Ramos (cell line): ENCODE results near the gene FOXL2NB.

Experiments used
- in situ Hi-C: fragments of 300-500 bp; cut with MboI; formaldehyde crosslinking; loops from one replicate; pipeline ENCODE4 v1.14.3; 2022; ENCODE audit warnings: low sequenced_read_pairs; ENCODE audit not compliant: unreplicated experiment

The FOXL2NB gene

GRCh38 chr3:138943724-138944653 lies 3.0 kb upstream of the FOXL2NB start:
- in situ Hi-C loops, result no loop called here

- in situ Hi-C loops, result no loop called here
Observed at GRCh38 chr3:138944654-138944928, 2.4 kb upstream of the FOXL2NB start.

- in situ Hi-C loops, result no loop called here
Observed at GRCh38 chr3:138944929-138945708, 1.9 kb upstream of the FOXL2NB start.

- in situ Hi-C loops, result no loop called here
Observed at GRCh38 chr3:138945709-138946662, 1.0 kb upstream of the FOXL2NB start.

GRCh38 chr3:138947495-138948121 lies 591 bp downstream of the FOXL2NB start:
- in situ Hi-C loops, result no loop called here

GRCh38 chr3:138948371-138949001 lies 1.5 kb downstream of the FOXL2NB start:
- in situ Hi-C loops, result no loop called here

GRCh38 chr3:138949002-138949418 lies 2.0 kb downstream of the FOXL2NB start:
- in situ Hi-C loops, result no loop called here

- in situ Hi-C loops, result no loop called here
Observed at GRCh38 chr3:138949445-138950005, 2.5 kb downstream of the FOXL2NB start.

GRCh38 chr3:138950006-138950644 lies 3.1 kb downstream of the FOXL2NB start:
- in situ Hi-C loops, result no loop called here

GRCh38 chr3:138950701-138951100 lies 3.7 kb downstream of the FOXL2NB start:
- in situ Hi-C loops, result no loop called here

- in situ Hi-C loops, result no loop called here
Observed at GRCh38 chr3:138960417-138960852, 13.4 kb downstream of the FOXL2NB start.

GRCh38 chr3:138962854-138963560 lies 16.0 kb downstream of the FOXL2NB start:
- in situ Hi-C loops, result no loop called here

- in situ Hi-C loops, result no loop called here
Observed at GRCh38 chr3:138964264-138964663, 17.2 kb downstream of the FOXL2NB start.

GRCh38 chr3:138964923-138965322 lies 17.9 kb downstream of the FOXL2NB start:
- in situ Hi-C loops, result no loop called here

- in situ Hi-C loops, result no loop called here
Observed at GRCh38 chr3:138971766-138972320, 24.8 kb downstream of the FOXL2NB start.

GRCh38 chr3:138972941-138973340 lies 25.9 kb downstream of the FOXL2NB start:
- in situ Hi-C loops, result no loop called here

- in situ Hi-C loops, result no loop called here
Observed at GRCh38 chr3:138974462-138974861, 27.4 kb downstream of the FOXL2NB start.

GRCh38 chr3:138975351-138975750 lies 28.3 kb downstream of the FOXL2NB start:
- in situ Hi-C loops, result no loop called here
